WERI-Rb-1 (cell line): ENCODE measurements around the gene NFIX.
A peak's percentile ranks its signal among the peaks of the same experiment; 100 is the strongest.

Source experiments
- DNase-seq: peaks from one replicate; pipeline ENCODE4 v3.0.0-alpha.2; 2020
- H3K27ac ChIP-seq: fragments of 250-450 bp; sonication (Bioruptor Pico); 2 replicates; pipeline ENCODE4 v1.5.1; 2020; ENCODE audit warnings: mild to moderate bottlenecking, moderate library complexity
- H3K27me3 ChIP-seq: fragments of 250-450 bp; sonication (Bioruptor Pico); 2 replicates; pipeline ENCODE4 v1.5.1; 2021; ENCODE audit warnings: mild to moderate bottlenecking, low read depth, moderate library complexity; ENCODE audit not compliant: insufficient read depth, severe bottlenecking
- H3K36me3 ChIP-seq: fragments of 250-450 bp; sonication (Bioruptor Pico); 2 replicates; pipeline ENCODE4 v1.5.1; 2020; ENCODE audit warnings: mild to moderate bottlenecking, moderate library complexity
- H3K4me3 ChIP-seq: 2 replicates; pipeline ENCODE4 v1.5.1; 2011; ENCODE audit warnings: low read depth, mild to moderate bottlenecking, control low read depth, low read length
- H3K9me3 ChIP-seq: fragments of 250-450 bp; sonication (Bioruptor Pico); 2 replicates; pipeline ENCODE4 v1.5.1; 2021; ENCODE audit warnings: mild to moderate bottlenecking, moderate library complexity; ENCODE audit not compliant: severe bottlenecking
- CTCF ChIP-seq: IDR thresholded peaks from 2 replicates; pipeline ENCODE4 v1.5.1; 2011; ENCODE audit warnings: low read depth, mild to moderate bottlenecking, control low read depth, inconsistent platforms, low read length

Gene NFIX

GRCh38 chr19:13032837-13033236 is 37.6 kb downstream of the NFIX start:
- no peak overlapping the region for H3K4me3 ChIP-seq
- DNase-seq: no peak
- no peak for TF ChIP-seq CTCF
- no peak overlapping the region; the same call in 1 of the 2 replicates for H3K27ac ChIP-seq
- no peaks in the 10 kb centered on the region for H3K36me3 ChIP-seq
- H3K27me3 ChIP-seq: no peaks in the 10 kb centered on the region
- H3K9me3 ChIP-seq: no peaks in the 10 kb centered on the region

GRCh38 chr19:13033244-13033643 is 38.0 kb downstream of the NFIX start:
- DNase-seq: no peak
- Histone ChIP-seq H3K36me3 (no peaks in the 10 kb centered on the region), H3K9me3 (no peaks in the 10 kb centered on the region), H3K4me3 (no peak overlapping the region), H3K27me3 (no peaks in the 10 kb centered on the region), H3K27ac (no peak overlapping the region)
- TF ChIP-seq CTCF: 0 out of 2 replicates have a peak, but pooled peaks have one; percentile 4

- no peaks in the 10 kb centered on the region for H3K36me3 ChIP-seq
- no peak overlapping the region for H3K4me3 ChIP-seq
- H3K27me3 ChIP-seq: no peaks in the 10 kb centered on the region
- no peaks in the 10 kb centered on the region for H3K9me3 ChIP-seq
- peak; percentile 82 for TF ChIP-seq CTCF
- H3K27ac ChIP-seq: no peak overlapping the region
- peak; percentile 69 for DNase-seq
These were observed 38.7 kb downstream of the NFIX start for GRCh38 chr19:13033819-13034611.

- no peaks in the 10 kb centered on the region for H3K27me3 ChIP-seq
- DNase-seq: no peak
These were observed 39.4 kb downstream of the NFIX start for GRCh38 chr19:13034636-13035035.

GRCh38 chr19:13035820-13036365 is 40.6 kb downstream of the NFIX start:
- no peak overlapping the region for H3K4me3 ChIP-seq
- TF ChIP-seq CTCF: no peak
- no peaks in the 10 kb centered on the region for H3K27me3 ChIP-seq
- H3K9me3 ChIP-seq: no peaks in the 10 kb centered on the region
- H3K27ac ChIP-seq: no peak overlapping the region
- no peak for DNase-seq
- no peaks in the 10 kb centered on the region for H3K36me3 ChIP-seq

More at GRCh38 chr19:13034636-13035035, 39.4 kb downstream of the NFIX start:
- no peak overlapping the region for H3K4me3 ChIP-seq
- no peaks in the 10 kb centered on the region for H3K9me3 ChIP-seq
- no peak overlapping the region for H3K27ac ChIP-seq
- H3K36me3 ChIP-seq: no peaks in the 10 kb centered on the region
- TF ChIP-seq CTCF: no peak
